GM19455 (cell line): ENCODE measurements around the gene ZNF740.
"Not testable (repeated sequence)": the region's sequence is repeated elsewhere in the genome, so short reads cannot be mapped to it uniquely, and the experiment has no call there.

Source experiments
- ATAC-seq: cut with Tn5 transposase; IDR thresholded peaks from one replicate; pipeline ENCODE4 v1.9.1; 2021; ENCODE audit not compliant: unreplicated experiment

Gene ZNF740

GRCh38 chr12:53193985-53194716 is 13.6 kb downstream of the ZNF740 start:
- no peak for ATAC-seq

- ATAC-seq: no peak
These were observed 14.5 kb downstream of the ZNF740 start for GRCh38 chr12:53194973-53195372.

GRCh38 chr12:53195516-53196420 is 15.2 kb downstream of the ZNF740 start:
- ATAC-seq: no peak

- ATAC-seq: no peak
These were observed 16.0 kb downstream of the ZNF740 start for GRCh38 chr12:53196486-53196885.

- no peak for ATAC-seq
These were observed 16.6 kb downstream of the ZNF740 start for GRCh38 chr12:53197011-53197640.

- ATAC-seq: no peak
These were observed 18.1 kb downstream of the ZNF740 start for GRCh38 chr12:53198486-53199110.

- ATAC-seq: no peak
These were observed 19.2 kb downstream of the ZNF740 start for GRCh38 chr12:53199700-53200099.

GRCh38 chr12:53200107-53200457 is 19.6 kb downstream of the ZNF740 start:
- peak; percentile 24 for ATAC-seq

GRCh38 chr12:53200458-53201176 is 20.1 kb downstream of the ZNF740 start:
- peak; percentile 70 for ATAC-seq

GRCh38 chr12:53201177-53201541 is 20.6 kb downstream of the ZNF740 start:
- no peak for ATAC-seq

- ATAC-seq: no peak
These were observed 21.1 kb downstream of the ZNF740 start for GRCh38 chr12:53201639-53202038.

GRCh38 chr12:53202316-53202715 is 21.8 kb downstream of the ZNF740 start:
- ATAC-seq: not testable (repeated sequence)

- no peak for ATAC-seq
These were observed 23.8 kb downstream of the ZNF740 start for GRCh38 chr12:53204351-53204750.

- peak; percentile 61 for ATAC-seq
These were observed 25.4 kb downstream of the ZNF740 start for GRCh38 chr12:53205747-53206419.

- peak; percentile 40 for ATAC-seq
These were observed 26.5 kb downstream of the ZNF740 start, which contains the start of gene ITGB7 for GRCh38 chr12:53207042-53207441. Gene ITGB7, minus strand, starts transcription at chr12:53207251. Its CDS starts 6,808 bp downstream, at chr12:53200443.

GRCh38 chr12:53208435-53208834 is 27.9 kb downstream of the ZNF740 start:
- no peak for ATAC-seq

GRCh38 chr12:53208877-53209463 is 28.4 kb downstream of the ZNF740 start:
- ATAC-seq: no peak

- no peak for ATAC-seq
These were observed 30.3 kb downstream of the ZNF740 start for GRCh38 chr12:53210843-53211242.
